HepG2 (cell line): ENCODE measurements around the gene ITCH. TPM values are rescaled to one million over a fixed set of nuclear protein-coding genes. Genes with fewer than 3 reads are reported as not detected.

Experiments
- ATF6 ChIP-seq: sonication (generic); formaldehyde crosslinking; conservative IDR thresholded peaks from 2 replicates; pipeline ENCODE4 v1.4.0; 2020; ENCODE audit warnings: missing genetic modification reagents
- CREB1 ChIP-seq, 2 experiments: fragments of 450-650 bp in 1 of 2; IDR thresholded peaks; 2 replicates each; pipeline ENCODE4 v1.6.1; 2016 to 2017; ENCODE audit warnings: control low read depth in 1 of 2, mild to moderate bottlenecking in 1 of 2, missing compliant biosample characterization in 1 of 2, missing genetic modification characterization in 1 of 2
- DNMT1 ChIP-seq: sonication (generic); formaldehyde crosslinking; IDR thresholded peaks from 2 replicates; pipeline ENCODE4 v1.5.1; 2020; ENCODE audit warnings: mild to moderate bottlenecking, missing genetic modification reagents
- DNMT3B ChIP-seq: conservative IDR thresholded peaks from 2 replicates; pipeline ENCODE4 v1.6.1; 2016; ENCODE audit warnings: missing biosample characterization, control low read depth
- FIP1L1 ChIP-seq: fragments of 200-400 bp; formaldehyde crosslinking; IDR thresholded peaks from 2 replicates; pipeline ENCODE4 v1.6.1; 2018; ENCODE audit warnings: low read depth, mild to moderate bottlenecking, low read length, moderate library complexity, borderline replicate concordance; ENCODE audit not compliant: insufficient read depth
- GMEB1 ChIP-seq: sonication (generic); formaldehyde crosslinking; IDR thresholded peaks from 2 replicates; pipeline ENCODE4 v1.5.1; 2020; ENCODE audit warnings: missing genetic modification reagents, mild to moderate bottlenecking, borderline replicate concordance
- HDAC2 ChIP-seq: sonication (generic); formaldehyde crosslinking; IDR thresholded peaks from 2 replicates; pipeline ENCODE4 v1.4.0; 2020; ENCODE audit warnings: missing genetic modification reagents
- HOXA3 ChIP-seq: sonication (generic); formaldehyde crosslinking; IDR thresholded peaks from 2 replicates; pipeline ENCODE4 v1.5.0; 2020; ENCODE audit warnings: missing genetic modification reagents
- MNT ChIP-seq: fragments of 450-650 bp; IDR thresholded peaks from 2 replicates; pipeline ENCODE4 v1.6.1; 2016
- MTF1 ChIP-seq: sonication (generic); formaldehyde crosslinking; IDR thresholded peaks from 2 replicates; pipeline ENCODE4 v1.5.0; 2020; ENCODE audit warnings: missing genetic modification reagents
- NFE2 ChIP-seq: sonication (generic); formaldehyde crosslinking; IDR thresholded peaks from 2 replicates; pipeline ENCODE4 v1.4.0; 2020; ENCODE audit warnings: missing genetic modification reagents
- PHF8 ChIP-seq: sonication (generic); formaldehyde crosslinking; IDR thresholded peaks from 2 replicates; pipeline ENCODE4 v1.5.0; 2020; ENCODE audit warnings: missing genetic modification reagents
- POLR2AphosphoS5 ChIP-seq: IDR thresholded peaks from 2 replicates; pipeline ENCODE4 v1.6.1; 2012; ENCODE audit warnings: low read depth, low read length
- SALL2 ChIP-seq: sonication (generic); formaldehyde crosslinking; IDR thresholded peaks from 2 replicates; pipeline ENCODE4 v1.8.1; 2023; ENCODE audit warnings: mild to moderate bottlenecking, missing genetic modification reagents, inconsistent platforms
- SMAD9 ChIP-seq: sonication (generic); formaldehyde crosslinking; IDR thresholded peaks from 2 replicates; pipeline ENCODE4 v1.5.1; 2020; ENCODE audit warnings: mild to moderate bottlenecking, missing genetic modification reagents
- SP5 ChIP-seq: IDR thresholded peaks from 2 replicates; pipeline ENCODE4 v1.6.1; 2016; ENCODE audit warnings: low read depth, borderline replicate concordance
- ZBTB21 ChIP-seq: sonication (generic); formaldehyde crosslinking; IDR thresholded peaks from 2 replicates; pipeline ENCODE4 v1.4.0; 2020; ENCODE audit warnings: missing genetic modification reagents
- ZFP82 ChIP-seq: sonication (generic); formaldehyde crosslinking; IDR thresholded peaks from 2 replicates; pipeline ENCODE4 v1.5.1; 2020; ENCODE audit warnings: mild to moderate bottlenecking, missing genetic modification reagents, borderline replicate concordance
- ZNF282 ChIP-seq: fragments of 450-650 bp; IDR thresholded peaks from 2 replicates; pipeline ENCODE4 v1.6.1; 2018; ENCODE audit not compliant: partially characterized antibody
- ZNF343 ChIP-seq: sonication (generic); formaldehyde crosslinking; IDR thresholded peaks from 2 replicates; pipeline ENCODE4 v1.4.0; 2020; ENCODE audit warnings: mild to moderate bottlenecking, missing genetic modification reagents
- ZNF446 ChIP-seq: sonication (generic); formaldehyde crosslinking; IDR thresholded peaks from 2 replicates; pipeline ENCODE4 v1.5.0; 2020; ENCODE audit warnings: mild to moderate bottlenecking, missing genetic modification reagents
- ZNF460 ChIP-seq: sonication (generic); formaldehyde crosslinking; IDR thresholded peaks from 2 replicates; pipeline ENCODE4 v1.5.1; 2020; ENCODE audit warnings: missing genetic modification reagents, mild to moderate bottlenecking, borderline replicate concordance
- ZNF720 ChIP-seq: sonication (generic); formaldehyde crosslinking; IDR thresholded peaks from 2 replicates; pipeline ENCODE4 v1.4.0; 2020; ENCODE audit warnings: missing genetic modification reagents
- ZNF773 ChIP-seq: sonication (generic); formaldehyde crosslinking; IDR thresholded peaks from 2 replicates; pipeline ENCODE4 v1.4.0; 2020; ENCODE audit warnings: missing genetic modification reagents, borderline replicate concordance
- ZSCAN21 ChIP-seq: sonication (generic); formaldehyde crosslinking; IDR thresholded peaks from 2 replicates; pipeline ENCODE4 v1.8.0; 2022; ENCODE audit warnings: mild to moderate bottlenecking, missing genetic modification reagents, moderate library complexity, borderline replicate concordance
- polyA plus RNA-seq, 8 experiments: library from polyadenylated mRNA; depleted of rRNA in 3 of 8; stranded (reverse) in 7 of 8; unstranded in 1 of 8; fragments of >200 nt; fragmentation: Illumina TruSeq in 4 of 8; extraction: Trizol in 4 of 8; gene quantifications; 2 replicates each; pipeline versions ENCODE4 v1.2.1 to v1.2.3, GENCODE V29; 2011 to 2016; ENCODE audit warnings: low read depth in 4 of 8, missing spikeins in 1 of 8, mixed read lengths in 1 of 8; ENCODE audit not compliant: insufficient read depth in 1 of 8
- total RNA-seq, 5 experiments: library from RNA; depleted of rRNA; stranded (reverse); fragments of >200 nt; fragmentation: Illumina TruSeq; extraction: Trizol; gene quantifications; 2 replicates each; pipeline ENCODE4 v1.2.3, GENCODE V29; 2016; ENCODE audit warnings: low read depth in 1 of 5

ITCH gene
- total and polyA plus RNA-seq, 2 of the 13 experiments (the other 11 are each of a cell fraction or from before 2014, with no cell fraction given): 20.5 to 112 TPM

- TF ChIP-seq MNT (no peak), PHF8 (CRISPR knock-in tag) (peak; percentile 97), DNMT3B (CRISPR knock-in tag) (peak; percentile 86), GMEB1 (CRISPR knock-in tag) (peak; percentile 83), ZSCAN21 (CRISPR knock-in tag) (peak; percentile 86), ZNF460 (CRISPR knock-in tag) (no peak), POLR2AphosphoS5 (peak; percentile 96), ZFP82 (no peak), ZBTB21 (CRISPR knock-in tag) (0 out of 2 replicates have a peak, but pooled peaks have one; percentile 46), ATF6 (CRISPR knock-in tag) (peak; percentile 80; the same call in 1 of the 2 replicates), ZNF446 (CRISPR knock-in tag) (no peak; the same call in 1 of the 2 replicates), ZNF282 (no peak), ZNF343 (CRISPR knock-in tag) (no peak), ZNF720 (CRISPR knock-in tag) (no peak), HDAC2 (CRISPR knock-in tag) (0 out of 2 replicates have a peak, but pooled peaks have one; percentile 63), SALL2 (peak; percentile 45), HOXA3 (peak; percentile 90), NFE2 (CRISPR knock-in tag) (no peak), MTF1 (0 out of 2 replicates have a peak, but pooled peaks have one; percentile 48), CREB1 (IDR thresholded peaks at IDR 0.05) (no peak), CREB1 (CRISPR knock-in tag; IDR thresholded peaks at IDR 0.05) (no peak), ZNF773 (CRISPR knock-in tag) (peak; percentile 63; the same call in 1 of the 2 replicates), FIP1L1 (peak; percentile 83; the same call in 1 of the 2 replicates), DNMT1 (no peak), SP5 (peak; percentile 61; the same call in 1 of the 2 replicates), SMAD9 (CRISPR knock-in tag) (no peak)
Observed at GRCh38 chr20:34363062-34363464, at the start of gene ITCH (continued).
